ENCODE results near the gene MPDZ.

Gene MPDZ

DNA sequence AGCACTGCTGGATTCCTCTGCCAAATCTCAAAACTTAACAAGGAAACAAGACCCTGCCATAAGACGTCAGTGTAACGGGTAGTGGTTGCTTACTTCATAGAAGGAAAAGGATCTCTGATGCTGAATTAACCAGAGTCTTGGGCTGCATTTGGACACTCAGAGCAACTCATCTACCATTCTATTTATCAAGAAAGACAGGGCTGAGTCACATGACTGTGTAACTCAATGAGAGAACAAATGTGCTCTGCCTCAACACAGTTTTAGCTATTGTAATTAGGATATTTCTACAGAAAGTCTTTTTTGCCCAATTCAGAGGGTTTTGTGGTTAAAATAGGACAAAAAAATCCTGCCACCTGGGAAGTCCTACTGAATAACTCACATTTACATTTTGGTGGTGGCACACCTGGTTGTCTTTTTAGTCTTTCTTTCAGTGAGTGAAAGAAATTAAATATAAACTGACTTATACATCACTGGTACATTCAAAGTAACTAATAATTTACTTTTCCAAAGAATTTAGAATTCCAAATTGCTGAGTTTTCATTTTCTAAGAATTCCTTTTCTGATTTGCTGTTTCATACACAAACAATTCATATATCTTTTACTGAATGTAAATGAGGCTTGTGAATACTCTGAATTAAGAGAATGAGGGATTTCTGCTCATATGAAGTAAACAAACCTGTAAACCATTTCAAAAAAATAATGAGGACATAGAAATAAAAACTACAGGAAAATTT, 104.4 kb downstream of the MPDZ start:
- no peak for DNase-seq

DNA sequence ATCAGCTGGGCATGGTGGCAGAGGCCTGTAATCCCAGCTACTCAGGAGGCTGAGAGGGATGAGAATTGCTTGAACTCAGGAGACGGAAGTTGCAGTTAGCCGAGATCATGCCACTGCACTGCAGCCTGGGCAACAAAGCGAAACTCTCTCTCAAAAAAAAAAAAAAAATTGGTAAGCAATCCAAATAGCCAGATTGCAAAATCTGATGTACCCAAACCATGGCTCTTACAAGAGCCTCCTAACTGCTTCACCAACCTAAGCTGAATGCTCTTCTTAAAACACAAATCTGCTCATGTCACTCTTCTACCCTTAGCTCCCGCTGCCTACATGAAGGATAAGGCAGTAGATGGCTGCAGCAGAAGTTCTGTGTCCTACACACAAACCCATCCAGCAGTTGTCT, 105.9 kb downstream of the MPDZ start:
- no peak for DNase-seq

DNA sequence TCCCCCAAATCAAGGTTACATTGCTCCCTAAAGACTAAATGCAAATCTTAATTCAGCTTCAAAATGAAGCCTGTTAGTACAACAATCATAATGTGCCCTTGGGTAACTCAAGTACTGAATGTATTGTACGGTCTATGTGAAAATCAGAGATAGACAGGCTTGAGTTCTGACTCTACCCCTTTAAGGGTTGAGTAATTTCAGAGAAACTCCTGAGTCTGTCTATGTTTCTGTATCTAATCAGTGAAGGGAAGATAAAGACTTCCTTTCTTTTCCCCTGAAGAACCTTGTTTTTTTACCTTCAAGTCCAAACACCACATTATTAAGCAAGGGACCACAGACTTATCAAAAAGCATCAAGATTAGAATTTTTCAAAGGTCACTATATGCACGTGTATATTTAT, 108.2 kb downstream of the MPDZ start:
- no peak for DNase-seq

DNA sequence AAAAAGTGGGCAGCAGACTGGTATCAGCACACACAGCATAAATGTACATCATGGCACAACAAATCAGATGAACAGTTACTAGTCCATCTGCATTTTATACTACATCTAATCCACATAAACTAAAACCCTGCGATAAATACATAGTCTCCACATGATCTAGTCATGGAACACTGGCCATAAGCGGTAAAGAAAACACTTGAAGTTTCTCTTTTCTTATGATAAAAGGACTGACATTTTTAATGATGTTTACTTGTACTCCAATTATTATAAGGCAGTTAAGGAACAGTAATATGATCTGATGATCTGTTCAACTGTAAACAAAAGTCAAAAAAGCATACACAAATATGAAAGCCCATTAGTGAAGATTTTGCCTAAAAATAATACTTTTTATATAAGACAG, 112.5 kb downstream of the MPDZ start:
- DNase-seq = no peak

DNA sequence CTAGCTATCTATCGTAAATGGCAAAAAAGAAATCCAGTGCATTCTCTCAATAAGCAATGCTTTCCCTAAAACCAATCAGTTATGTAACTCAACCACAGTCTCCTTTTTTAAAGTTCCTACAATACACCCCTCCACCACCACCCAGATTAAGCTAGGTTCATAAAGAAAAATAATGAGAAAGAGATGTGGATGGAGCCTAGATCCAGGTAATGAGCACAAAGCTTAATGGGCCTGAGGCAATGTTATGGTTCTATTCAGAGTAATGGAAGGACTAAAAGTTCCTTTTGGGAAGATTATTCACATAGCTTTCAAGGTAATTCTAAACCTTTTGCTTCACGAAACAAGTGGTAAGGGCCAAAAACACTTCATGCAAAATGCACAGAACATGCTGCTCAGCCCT, 113.5 kb downstream of the MPDZ start:
- no peak for DNase-seq

DNA sequence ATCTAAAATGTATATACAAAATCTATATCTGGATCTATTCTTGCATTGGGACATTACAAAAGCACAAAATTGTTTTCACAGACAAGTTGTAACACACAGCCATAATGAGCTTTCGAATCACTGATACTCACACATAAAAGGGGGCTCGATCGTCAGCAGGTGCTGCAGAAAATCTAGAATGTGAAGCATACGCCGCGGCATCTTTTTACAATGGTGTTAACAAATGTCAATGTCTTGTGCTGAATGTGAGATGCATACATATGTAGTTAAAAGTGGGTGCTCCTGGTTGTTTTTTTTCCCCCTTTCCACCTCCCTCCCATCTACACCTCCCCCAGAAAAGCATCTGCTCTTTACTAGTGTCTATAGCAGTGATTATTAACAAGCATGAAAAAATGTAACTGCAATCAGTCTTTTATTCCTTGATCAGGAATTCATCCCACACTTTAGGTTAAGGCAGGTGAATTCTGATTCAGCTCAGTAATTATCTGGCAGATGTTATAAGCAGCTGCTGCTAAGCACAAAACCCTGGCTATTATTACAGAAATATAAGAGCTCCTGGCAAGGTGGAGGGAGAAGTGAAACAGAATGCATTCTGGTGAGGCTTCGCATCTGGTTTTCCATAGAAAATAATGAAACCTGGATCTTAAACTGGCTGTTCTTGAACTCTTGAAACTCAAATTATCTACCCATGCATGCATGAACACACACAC, 114.1 kb downstream of the MPDZ start:
- no peak for DNase-seq

DNA sequence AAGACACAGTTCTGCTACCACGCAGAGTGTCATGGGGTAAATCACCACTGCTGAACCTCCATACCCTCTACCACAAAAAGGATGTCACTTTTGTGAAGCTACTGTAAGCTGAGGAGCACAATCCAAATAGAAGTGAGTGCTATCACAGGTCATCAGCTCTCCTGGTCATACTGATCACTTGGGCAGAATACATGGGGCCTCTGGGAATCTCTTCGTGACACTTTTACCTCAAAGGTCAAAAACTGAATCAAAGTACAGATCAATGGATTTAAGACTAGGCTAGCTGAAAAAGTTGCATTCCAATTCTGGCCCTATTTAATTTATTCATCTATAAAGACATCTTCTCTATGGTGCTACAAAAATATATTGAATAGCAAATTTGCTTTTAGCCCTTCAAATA, 115.5 kb downstream of the MPDZ start:
- DNase-seq = no peak

DNA sequence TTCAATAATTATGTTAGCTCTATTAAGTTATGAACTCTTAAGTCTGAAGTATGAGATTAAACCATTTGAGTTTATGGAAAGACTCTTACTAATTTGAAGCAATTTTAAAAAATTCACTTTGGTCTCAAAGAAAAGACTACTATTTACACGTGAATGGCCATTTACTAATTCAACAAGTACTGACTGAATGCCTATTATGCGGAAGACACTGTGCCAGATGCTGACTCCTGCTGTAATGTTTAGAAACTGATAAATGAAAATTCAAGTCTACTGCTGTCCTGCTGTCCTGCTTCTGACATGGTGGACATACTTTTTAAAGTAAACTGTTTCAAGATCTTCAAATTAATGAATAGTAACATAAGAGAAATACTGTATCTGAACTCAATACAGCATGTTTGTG, 116.2 kb downstream of the MPDZ start:
- no peak for DNase-seq

DNA sequence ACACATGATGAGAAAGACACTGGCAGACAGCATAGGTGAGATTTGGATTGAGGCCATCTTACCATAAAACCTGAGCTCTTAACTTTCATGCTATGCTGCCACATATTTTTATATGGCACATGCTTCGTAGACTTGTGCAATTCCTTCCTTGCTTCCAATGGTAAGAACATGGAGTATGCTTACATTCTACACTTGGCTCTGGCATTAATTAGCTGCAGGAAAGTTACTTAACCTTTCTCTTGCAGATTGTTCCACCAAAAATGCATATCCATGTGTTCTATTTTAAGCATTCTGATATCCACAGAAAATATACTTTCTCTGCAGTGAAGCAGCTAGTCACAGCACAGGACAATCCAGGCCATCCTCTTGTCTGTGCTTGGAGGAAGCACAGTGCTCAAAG, 119.4 kb downstream of the MPDZ start:
- no peak for DNase-seq

DNA sequence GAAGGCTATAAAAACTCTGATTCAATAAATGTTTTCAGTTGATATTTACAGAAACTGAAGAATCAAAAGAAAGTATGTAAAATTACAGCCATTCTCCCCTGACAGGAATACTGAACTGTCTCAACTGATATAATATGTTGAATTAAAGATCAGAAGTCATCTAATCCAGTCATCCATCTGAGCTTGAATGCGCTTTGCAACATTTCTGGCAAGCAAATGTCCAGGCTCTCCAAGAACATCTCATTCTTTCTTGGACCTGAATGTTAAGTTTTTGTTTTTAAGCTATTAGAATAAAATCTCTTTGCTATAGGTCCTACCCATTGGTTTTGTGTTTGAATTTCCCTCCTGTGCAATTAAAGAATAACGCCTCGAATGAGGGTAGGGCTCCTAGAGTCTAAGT, 120.5 kb downstream of the MPDZ start:
- no peak for DNase-seq

DNA sequence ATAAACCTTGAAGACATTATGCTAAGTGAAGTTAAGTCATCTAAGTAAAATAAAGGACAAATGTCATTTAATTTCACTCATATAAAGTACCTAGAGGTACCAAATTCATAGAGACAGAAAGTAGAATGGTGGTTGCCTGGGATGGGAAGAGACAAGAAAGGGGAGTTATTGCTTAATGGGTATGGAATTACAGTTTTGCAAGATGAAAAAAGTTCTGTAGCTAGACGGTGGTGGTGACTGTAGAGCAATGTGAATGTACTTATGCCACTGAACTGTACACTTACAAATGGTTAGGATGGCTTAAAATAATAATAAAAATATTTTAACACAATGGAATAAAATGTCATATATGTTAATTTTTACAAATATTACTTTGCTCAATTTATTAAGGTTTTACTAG, 128.0 kb downstream of the MPDZ start:
- DNase-seq = no peak

DNA sequence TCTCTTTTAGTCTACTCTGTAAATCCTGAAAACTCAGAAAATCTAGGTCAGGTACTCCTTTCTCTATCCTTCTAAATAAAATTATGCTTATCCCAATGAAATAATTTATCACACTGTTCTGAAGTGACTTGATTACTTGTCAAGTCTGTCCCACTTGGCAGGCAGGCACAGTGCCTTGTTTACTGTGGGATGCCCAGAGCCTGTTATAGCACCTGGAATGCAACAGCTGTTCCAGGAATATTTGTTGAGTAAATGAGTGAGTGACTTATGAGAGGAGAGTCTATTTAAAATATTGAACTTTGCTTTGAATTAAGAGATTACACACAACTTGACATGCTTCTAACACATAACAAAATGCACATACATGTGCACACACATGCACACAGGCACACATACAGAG, 130.0 kb downstream of the MPDZ start:
- no peak for DNase-seq

DNA sequence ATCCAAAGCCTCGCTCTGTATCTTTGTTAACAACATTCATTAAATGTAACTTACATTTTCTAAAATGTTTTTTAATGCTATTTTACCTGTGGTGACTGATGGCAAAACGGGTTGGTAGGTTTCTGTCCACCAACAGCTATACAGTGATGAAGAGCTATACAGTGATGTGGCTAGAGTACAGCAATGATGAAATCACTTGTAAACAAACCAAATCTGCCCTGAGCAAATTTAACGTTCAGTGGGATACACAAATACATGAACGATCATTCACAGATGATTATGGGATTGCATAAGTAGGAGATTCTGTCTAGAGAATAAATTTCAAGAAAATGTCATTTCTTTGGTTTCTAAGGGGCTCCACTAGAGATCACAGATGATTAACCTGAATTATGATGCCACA, 132.7 kb downstream of the MPDZ start:
- no peak for DNase-seq

DNA sequence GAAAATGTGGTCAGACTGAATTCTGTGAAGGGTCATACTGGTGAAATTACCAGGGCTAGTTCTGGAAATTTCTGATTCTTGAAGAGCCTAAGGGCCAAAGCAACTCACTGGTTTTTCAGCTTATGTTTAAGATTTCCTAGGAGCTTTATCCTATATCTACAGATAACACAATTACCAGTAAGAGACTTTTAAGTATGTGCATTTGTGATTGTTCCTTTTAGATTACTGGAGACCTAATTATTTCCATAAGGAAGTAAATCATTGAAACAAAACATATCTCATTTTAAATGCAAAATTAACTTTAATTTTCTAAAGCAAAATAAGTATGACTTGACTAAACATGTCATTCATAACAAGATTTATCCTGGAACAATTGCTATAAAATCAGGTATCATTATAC, 134.2 kb downstream of the MPDZ start:
- DNase-seq = no peak

DNA sequence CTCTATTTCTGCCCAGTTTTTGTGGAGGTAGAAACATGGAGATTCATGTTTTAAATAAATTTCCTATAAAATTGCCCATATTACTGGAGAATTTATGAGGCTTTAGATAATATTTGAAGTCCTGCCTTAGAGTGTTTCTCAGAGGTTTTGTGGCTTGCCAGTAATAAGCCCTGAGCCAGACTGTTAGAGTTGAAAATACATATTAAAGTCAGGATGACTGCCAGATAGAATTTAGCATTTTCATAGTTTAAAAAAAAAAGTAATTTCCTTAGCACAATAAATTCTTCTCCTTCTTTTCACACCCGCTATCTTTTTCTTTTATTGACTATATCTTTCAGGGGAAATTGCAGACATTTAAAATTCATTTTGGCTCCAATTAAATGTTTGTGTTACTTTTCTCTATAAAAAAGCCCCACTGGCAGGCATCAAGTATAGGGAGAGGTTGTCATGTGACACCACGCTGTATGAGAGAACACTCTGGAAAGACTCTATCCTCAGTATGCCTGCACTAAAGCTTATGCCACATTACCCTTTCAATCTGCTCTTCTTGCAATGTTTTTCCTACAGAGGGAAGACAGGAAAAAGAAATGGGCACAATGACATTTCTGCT, 135.2 kb downstream of the MPDZ start:
- DNase-seq = no peak

DNA sequence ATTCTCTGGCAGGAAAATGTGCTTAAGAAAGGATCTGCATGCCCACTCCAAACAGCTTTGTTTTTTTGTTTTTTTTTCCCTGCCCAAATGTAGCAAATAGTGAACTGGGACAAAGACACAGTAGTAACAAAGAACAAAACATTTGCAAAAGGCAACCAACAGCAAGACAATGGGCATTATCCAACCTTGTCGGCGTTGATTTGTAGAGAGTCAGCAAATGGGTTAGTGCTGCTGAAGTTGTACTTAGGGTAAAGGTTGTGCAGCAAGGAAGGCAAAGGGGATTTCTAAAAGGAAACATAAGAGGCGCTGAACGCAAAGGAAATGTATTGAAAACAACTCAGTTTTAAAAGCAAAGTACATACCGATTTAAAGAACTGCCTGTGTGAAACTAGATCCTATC, 136.2 kb downstream of the MPDZ start:
- no peak for DNase-seq

DNA sequence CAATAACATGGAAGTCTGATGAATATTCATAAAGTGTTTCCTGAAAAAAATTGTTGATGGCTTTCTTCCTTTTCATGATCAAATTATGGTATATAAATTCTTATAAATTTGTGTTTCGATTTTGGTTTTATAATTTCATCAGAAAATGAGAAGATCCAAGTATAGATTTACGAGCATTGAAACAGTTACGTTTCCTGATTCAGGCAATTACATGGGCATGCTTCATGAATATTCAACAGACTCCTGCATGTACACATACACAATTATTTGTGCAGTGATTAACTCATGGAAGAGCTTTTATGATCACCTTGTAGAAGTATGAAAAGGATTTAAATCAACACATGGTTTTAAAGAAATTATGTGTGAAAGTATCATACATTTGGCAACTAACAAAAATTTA, 136.7 kb downstream of the MPDZ start:
- DNase-seq = no peak

DNA sequence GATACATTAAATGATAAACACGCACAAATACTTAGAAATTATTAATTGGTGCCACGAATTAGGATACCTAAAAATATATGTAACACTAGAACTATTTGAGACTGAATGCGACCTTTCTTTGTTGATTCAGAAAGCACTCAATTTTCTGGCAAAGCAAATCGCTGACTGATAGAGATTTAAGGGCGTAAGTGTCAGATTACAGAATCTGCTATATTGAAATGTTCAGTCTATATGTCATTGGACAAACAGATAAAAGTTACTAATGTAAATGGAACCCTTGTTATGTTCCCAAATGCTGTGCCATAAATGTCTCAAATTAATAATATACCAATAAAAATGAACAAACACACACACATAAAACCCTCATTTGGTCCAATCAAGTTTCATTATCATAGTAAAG, 137.9 kb downstream of the MPDZ start:
- DNase-seq = no peak

DNA sequence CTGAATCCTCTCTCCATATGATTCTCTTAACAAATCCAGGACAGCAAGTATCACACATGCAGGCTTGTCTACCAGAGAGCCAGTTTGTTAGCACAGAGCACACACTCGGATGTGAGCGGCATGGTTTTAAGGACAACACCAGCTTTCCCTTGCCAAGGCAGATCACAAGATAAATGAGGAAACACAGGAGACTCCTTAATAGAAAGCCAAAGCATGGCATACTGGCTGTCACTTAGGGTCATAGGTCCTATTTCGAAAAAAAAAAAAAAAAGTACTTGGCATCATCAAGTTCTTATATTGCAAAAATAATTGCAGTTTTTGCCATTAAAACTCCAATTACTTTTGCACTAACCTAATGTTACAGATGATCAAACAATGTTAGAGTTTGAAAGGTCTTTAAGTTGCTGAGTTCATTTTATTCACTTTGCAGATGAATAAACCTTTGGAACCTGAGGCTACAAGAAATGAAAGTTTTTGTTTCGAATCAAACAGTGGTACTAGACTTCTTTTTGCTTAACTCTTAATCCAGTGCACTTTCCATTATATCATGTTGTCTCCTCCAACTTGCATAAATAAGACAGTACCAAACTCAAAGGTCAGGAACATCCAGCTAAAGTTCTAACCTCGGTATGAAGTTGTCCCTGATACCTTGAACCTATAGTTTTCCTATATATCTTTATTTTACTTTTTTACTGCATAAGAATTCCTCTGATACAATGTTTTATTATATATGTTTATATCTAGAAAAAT, 138.5 kb downstream of the MPDZ start:
- no peak for DNase-seq

DNA sequence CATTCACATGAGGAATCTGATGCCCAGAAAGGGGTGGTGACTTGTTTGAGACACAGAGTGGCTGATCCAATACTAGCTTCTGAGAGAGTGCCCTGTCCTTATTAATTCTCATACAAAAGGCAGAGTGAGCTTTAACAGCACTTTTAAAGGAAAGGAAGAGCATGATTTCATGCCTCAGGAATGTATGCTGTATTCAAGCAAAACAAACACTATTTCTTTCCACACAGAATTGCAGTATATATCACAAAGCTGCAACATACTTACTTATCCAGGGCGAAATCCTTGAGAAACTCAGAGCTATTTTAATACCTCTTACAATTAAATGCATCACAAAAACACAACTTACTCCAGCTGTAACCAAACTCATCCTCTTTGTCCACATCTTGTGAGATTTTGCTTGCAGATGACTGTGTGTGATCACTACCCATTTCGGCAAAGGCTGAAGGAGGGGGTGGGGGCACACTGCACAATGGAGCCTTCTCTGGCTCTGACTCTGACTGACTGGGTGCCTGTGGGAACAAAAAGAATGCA, 139.8 kb downstream of the MPDZ start:
- DNase-seq = no peak

DNA sequence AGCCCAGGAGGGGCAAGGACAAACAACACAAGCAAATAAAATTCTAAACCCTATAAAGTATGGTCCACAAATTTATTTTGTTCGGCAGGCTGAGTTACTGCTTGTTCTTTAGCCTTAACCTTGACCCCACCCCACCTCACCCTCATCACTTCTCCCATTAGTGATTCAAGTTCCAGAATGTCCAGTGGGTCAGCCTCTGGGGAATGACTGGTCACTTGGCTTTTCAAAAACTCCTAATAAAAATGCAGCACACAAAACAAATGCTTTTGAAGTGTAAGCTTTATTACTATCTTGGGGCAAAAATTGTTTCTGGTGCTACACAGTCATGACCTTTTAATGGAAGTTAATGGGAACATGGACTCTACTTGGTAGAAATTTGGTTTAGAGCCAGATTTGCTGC, 142.1 kb downstream of the MPDZ start:
- DNase-seq = no peak

DNA sequence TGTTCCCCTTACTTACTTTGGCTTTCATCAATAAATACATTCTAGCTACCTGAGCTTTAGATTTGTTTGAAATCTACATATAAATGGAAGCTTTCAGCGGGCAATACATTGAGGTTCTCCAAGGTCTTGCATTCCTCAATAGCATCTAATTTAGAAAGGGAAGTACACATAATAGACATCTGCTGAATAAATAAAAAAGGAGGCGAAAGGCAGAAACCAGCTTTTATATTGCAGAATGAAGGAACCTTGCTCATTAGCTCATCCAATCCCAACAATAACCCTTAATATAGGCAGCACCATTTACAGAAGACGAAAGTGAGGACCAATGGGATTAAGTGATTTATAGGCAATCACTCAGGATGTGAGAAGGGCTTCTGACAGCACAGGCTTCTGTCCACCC, 147.5 kb downstream of the MPDZ start:
- no peak for DNase-seq

DNA sequence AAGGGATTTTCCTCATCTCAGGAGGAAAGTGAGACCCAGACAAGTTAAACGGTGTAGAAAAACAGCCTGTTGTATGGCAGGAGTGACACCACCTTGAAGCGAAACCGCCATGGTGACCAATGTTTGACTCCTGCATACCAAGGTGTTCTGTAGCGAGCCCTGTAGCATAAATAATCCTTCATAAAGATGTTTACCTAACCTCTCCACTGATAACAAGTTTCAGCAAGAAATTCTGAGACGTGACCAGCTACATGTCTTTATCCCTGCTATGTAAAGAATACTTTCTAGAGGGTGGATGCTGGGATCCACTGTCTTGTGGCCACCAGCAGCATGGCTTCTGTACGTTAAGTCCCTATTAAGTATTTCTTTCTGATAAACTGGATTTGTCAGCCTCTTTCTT, 148.1 kb downstream of the MPDZ start:
- no peak for DNase-seq

All from hematopoietic multipotent progenitor cell treated with erythropoietin and hydrocortisone succinate and interleukin-3 and kit ligand, for 6 days (in vitro differentiated cells).